GM12878 (cell line): ENCODE results near the gene NLRC5. TPM values are rescaled to one million over a fixed set of nuclear protein-coding genes. Genes with fewer than 3 reads are reported as not detected.

Source experiments
- ATAC-seq: fragments of 200-7000 bp; cut with Tn5 transposase; 3 replicates; pipeline ENCODE4 v1.9.1; 2020; ENCODE audit warnings: mild to moderate bottlenecking, moderate library complexity
- BruUV-seq: library from RNA; stranded (reverse); fragments of 400-500 nt; replicated peaks from 2 replicates; lab custom pipeline; 2021; lab: Mats Ljungman, UMichigan
- CTCF ChIA-PET: fragments of 300-600 bp; sonication (Branson Sonifier 250); formaldehyde crosslinking; extraction: SDS; loops from one replicate; lab custom pipeline; 2021; ENCODE audit warnings: inconsistent platforms; lab: Yijun Ruan, JAX
- POLR2A ChIA-PET: fragments of 350-600 bp; formaldehyde crosslinking; extraction: SDS; loops from one replicate; lab custom pipeline; 2021; ENCODE audit warnings: inconsistent platforms; lab: Charles Lee
- RAD21 ChIA-PET: fragments of 300-600 bp; sonication (Branson Sonifier 250); formaldehyde crosslinking; loops from one replicate; lab custom pipeline; 2023; ENCODE audit warnings: antibody characterized with exemption; ENCODE audit not compliant: unreplicated experiment; lab: Charles Lee
- SMC1A ChIA-PET: fragments of 300-600 bp; sonication (Branson Sonifier 250); formaldehyde crosslinking; loops from one replicate; lab custom pipeline; 2023; ENCODE audit not compliant: unreplicated experiment, uncharacterized antibody; lab: Charles Lee
- DNase-seq: peaks from one replicate; pipeline ENCODE4 v3.0.0-alpha.2; 2011; ENCODE audit warnings: low read depth, low spot score
- FAIRE-seq: peaks from 3 replicates; lab custom pipeline; 2011; peaks lifted over from hg19 to GRCh38; lab: Jason Lieb, UNC
- H2AFZ ChIP-seq: 2 replicates; pipeline ENCODE4 v1.6.0; 2011; ENCODE audit warnings: low read depth, low read length, control low read depth; ENCODE audit not compliant: control insufficient read depth
- H3K27ac ChIP-seq: 2 replicates; pipeline ENCODE4 v1.5.1; 2011; ENCODE audit warnings: control low read depth; ENCODE audit not compliant: control insufficient read depth, insufficient read depth
- H3K27me3 ChIP-seq, 2 experiments: replicated peaks in 1 of 2; 2 replicates each; pipeline versions ENCODE4 v1.6.0 to v1.6.1; 2011; ENCODE audit warnings: low read length in 1 of 2; ENCODE audit not compliant: control insufficient read depth in 2 of 2, insufficient read depth in 2 of 2
- H3K36me3 ChIP-seq, 2 experiments: 2 replicates each; pipeline ENCODE4 v1.5.1; 2011; ENCODE audit warnings: low read length in 1 of 2; ENCODE audit not compliant: control insufficient read depth in 2 of 2, insufficient read depth in 2 of 2
- H3K4me1 ChIP-seq: 2 replicates; pipeline ENCODE4 v1.6.1; 2011; ENCODE audit warnings: mild to moderate bottlenecking, low read length, moderate library complexity, mixed read lengths; ENCODE audit not compliant: control insufficient read depth, insufficient read depth
- H3K4me2 ChIP-seq: 2 replicates; pipeline ENCODE4 v1.6.0; 2011; ENCODE audit warnings: control low read depth; ENCODE audit not compliant: control insufficient read depth, insufficient read depth
- H3K4me3 ChIP-seq: fragments of 200-600 bp; sonication (generic); 2 replicates; pipeline ENCODE4 v1.5.1; 2016
- H3K79me2 ChIP-seq: 2 replicates; pipeline ENCODE4 v1.6.0; 2011; ENCODE audit warnings: low read length; ENCODE audit not compliant: control insufficient read depth, insufficient read depth
- H3K9ac ChIP-seq: 2 replicates; pipeline ENCODE4 v1.8.0; 2011; ENCODE audit warnings: low read length, control low read depth, mixed read lengths; ENCODE audit not compliant: control insufficient read depth, insufficient read depth
- H3K9me3 ChIP-seq: replicated peaks from 3 replicates; pipeline ENCODE4 v1.5.1; 2011; ENCODE audit warnings: mild to moderate bottlenecking, low read length; ENCODE audit not compliant: control insufficient read depth, insufficient read depth
- H4K20me1 ChIP-seq: 2 replicates; pipeline ENCODE4 v1.6.0; 2011; ENCODE audit not compliant: control insufficient read depth, insufficient read depth
- FOXK2 ChIP-seq: fragments of 450-650 bp; IDR thresholded peaks from 2 replicates; pipeline ENCODE4 v1.6.1; 2017; ENCODE audit warnings: mild to moderate bottlenecking, moderate library complexity
- NFYB ChIP-seq: IDR thresholded peaks from 2 replicates; pipeline ENCODE4 v1.6.1; 2011; ENCODE audit warnings: low read depth, mild to moderate bottlenecking, low read length, improper control_type of control experiment, moderate library complexity; ENCODE audit not compliant: insufficient read depth
- PBX3 ChIP-seq: IDR thresholded peaks from 2 replicates; pipeline ENCODE4 v1.6.1; 2011; ENCODE audit warnings: mild to moderate bottlenecking, low read depth, low read length, moderate library complexity; ENCODE audit not compliant: insufficient replicate concordance
- RAD21 ChIP-seq: IDR thresholded peaks from 2 replicates; pipeline ENCODE4 v1.6.1; 2011; ENCODE audit warnings: mild to moderate bottlenecking, low read depth, low read length, moderate library complexity; ENCODE audit not compliant: insufficient read depth
- RFX5 ChIP-seq: IDR thresholded peaks from 2 replicates; pipeline ENCODE4 v1.6.1; 2011; ENCODE audit warnings: low read depth, low read length, improper control_type of control experiment
- SPI1 ChIP-seq: IDR thresholded peaks from 2 replicates; pipeline ENCODE4 v1.6.1; 2011; ENCODE audit warnings: low read depth, mild to moderate bottlenecking, low read length, moderate library complexity, borderline replicate concordance; ENCODE audit not compliant: insufficient read depth
- YY1 ChIP-seq: IDR thresholded peaks from 2 replicates; pipeline ENCODE4 v1.6.1; 2011; ENCODE audit warnings: low read depth, mild to moderate bottlenecking, low read length
- ZNF384 ChIP-seq: IDR thresholded peaks from 2 replicates; pipeline ENCODE4 v1.6.1; 2012; ENCODE audit warnings: low read depth, mild to moderate bottlenecking, low read length, improper control_type of control experiment, borderline replicate concordance
- WGBS: methylation state at CpG from one replicate; pipeline ENCODE4 v1.1.6; 2016; ENCODE audit warnings: low lambda C conversion rate; ENCODE audit not compliant: insufficient replicate concordance, insufficient coverage; ENCODE audit errors: missing lambda C conversion rate; 5-methylcytosine and 5-hydroxymethylcytosine counted together
- in situ Hi-C: fragments of 300-500 bp; cut with MboI; formaldehyde crosslinking; loops from 9 replicates; pipeline ENCODE4 v1.14.3; 2018; ENCODE audit warnings: mixed read lengths
- intact Hi-C: fragments of 100-400 bp; cut with micrococcal nuclease; formaldehyde crosslinking; loops from one replicate; pipeline ENCODE4 v1.14.2; 2022; ENCODE audit not compliant: unreplicated experiment
- polyA plus RNA-seq, 11 experiments: library from polyadenylated mRNA; depleted of rRNA in 4 of 11; unstranded in 6 of 11; stranded (reverse) in 5 of 11; fragments of >200 nt; fragmentation: Nextera tagmentation in 4 of 11; fragmentation: Illumina TruSeq in 1 of 11; extraction: Ambion mirVana in 4 of 11; extraction: Trizol in 1 of 11; gene quantifications; 1 replicate in 1 of 11; 2 replicates in 10 of 11; pipeline versions ENCODE4 v1.2.1 to v1.2.3, GENCODE V29; 2011 to 2016; ENCODE audit warnings: inconsistent platforms in 2 of 11, missing spikeins in 2 of 11, low read depth in 1 of 11
- total RNA-seq, 4 experiments: library from RNA; depleted of rRNA in 3 of 4; stranded (reverse); fragments of >200 nt in 3 of 4; fragmentation: Illumina TruSeq in 1 of 4; extraction: Trizol in 1 of 4; gene quantifications; 2 replicates each; pipeline versions ENCODE4 v1.2.1 to v1.2.3, GENCODE V29; 2013 to 2021

Gene NLRC5
- total and polyA plus RNA-seq, 10 of the 15 experiments (the other 5 are each of a cell fraction or from before 2014, with no cell fraction given): 13.1 to 105 (median 57.3) TPM

DNA sequence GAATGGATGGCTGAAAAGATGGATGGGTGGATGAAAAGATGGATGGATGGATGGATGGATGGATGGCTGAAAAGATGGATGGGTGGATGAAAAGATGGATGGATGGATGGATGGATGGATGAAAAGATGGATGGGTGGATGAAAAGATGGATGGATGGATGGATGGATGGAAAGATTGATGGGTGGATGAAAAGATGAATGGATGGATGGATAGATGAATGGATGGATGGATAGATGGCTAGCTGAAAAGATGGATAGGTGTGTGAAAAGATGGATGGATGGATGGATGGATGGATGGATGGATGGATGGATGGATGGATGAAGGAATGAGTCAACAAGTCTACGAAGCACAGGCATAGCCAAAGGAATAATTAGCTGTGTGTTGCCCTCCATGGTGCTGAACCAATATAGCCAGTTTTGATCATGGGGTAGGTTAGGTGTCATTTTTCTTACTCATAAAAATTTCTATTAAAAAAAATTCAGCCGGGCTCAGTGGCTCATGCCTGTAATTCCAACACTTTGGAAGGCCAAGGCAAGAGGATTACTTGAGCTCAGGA is 41.1 kb downstream of the NLRC5 start:
- H3K4me3 ChIP-seq: no peak overlapping the region
- no peak overlapping the region for H3K4me2 ChIP-seq
- H3K9ac ChIP-seq: no peak overlapping the region
- no peak for FAIRE-seq
- ChIA-PET CTCF (interaction anchor here (0.6 to 1.7 kb wide), 4 partner anchors 14 to 688 kb away, joined by 3 to 10 read pairs (median 4); no protein-coding TSS in a partner anchor), SMC1A (interaction anchor here (0.8 to 2.7 kb wide), 7 partner anchors 10 to 66 kb away, joined by 3 to 11 read pairs (median 3); no protein-coding TSS in a partner anchor), POLR2A (interaction anchor here (1.0 to 1.3 kb wide), 2 partner anchors 11 to 64 kb away, joined by 3 read pairs; no protein-coding TSS in a partner anchor), RAD21 (no interaction called here)
- intact Hi-C loops: no loop called here
- no peak overlapping the region for H2AFZ ChIP-seq
- TF ChIP-seq RAD21: no peak
- no peak for TF ChIP-seq PBX3
- TF ChIP-seq NFYB: no peak
- H3K36me3 ChIP-seq: peaks cover 8 to 13% of the 10 kb centered on the region in 2 experiments
- no peaks in the 10 kb centered on the region for H3K4me1 ChIP-seq
- no TSS peak for BruUV-seq
- in situ Hi-C loops: no loop called here
- 100% methylated on average over 2 of the region's 2 CpGs for WGBS
- H4K20me1 ChIP-seq: no peaks in the 10 kb centered on the region
- no peak overlapping the region for H3K27ac ChIP-seq
- no peaks in the 10 kb centered on the region for H3K79me2 ChIP-seq
- DNase-seq: no peak
- H3K27me3 ChIP-seq: no peaks in the 10 kb centered on the region
- H3K9me3 ChIP-seq: no peaks in the 10 kb centered on the region
- no peak for ATAC-seq

- ChIA-PET POLR2A (interaction anchor here (0.5 to 1.3 kb wide), 3 partner anchors 12 to 97 kb away, joined by 3 to 4 read pairs (median 3); no protein-coding TSS in a partner anchor), CTCF (interaction anchor here (1.2 to 1.7 kb wide), 3 partner anchors 66 to 67 kb away, joined by 3 to 10 read pairs (median 6); no protein-coding TSS in a partner anchor), RAD21 (interaction anchor here (0.6 to 1.3 kb wide), 2 partner anchors 10 to 29 kb away, joined by 3 read pairs; no protein-coding TSS in a partner anchor), SMC1A (interaction anchor here (0.6 to 2.7 kb wide), 6 partner anchors 9 to 59 kb away, joined by 3 to 11 read pairs (median 3); no protein-coding TSS in a partner anchor)
- Histone ChIP-seq H3K27me3 (no peaks in the 10 kb centered on the region), H2AFZ (no peak overlapping the region), H4K20me1 (no peaks in the 10 kb centered on the region), H3K79me2 (no peaks in the 10 kb centered on the region), H3K36me3 (peaks cover 5 to 10% of the 10 kb centered on the region in 2 experiments), H3K9me3 (no peaks in the 10 kb centered on the region), H3K9ac (no peak overlapping the region), H3K4me1 (no peaks in the 10 kb centered on the region), H3K27ac (no peak overlapping the region), H3K4me3 (no peak overlapping the region), H3K4me2 (no peak overlapping the region)
- ATAC-seq: no peak
- no TSS peak for BruUV-seq
- no peak for FAIRE-seq
- DNase-seq: no peak
- in situ Hi-C loops (no loop called here), intact Hi-C loops (no loop called here)
- TF ChIP-seq SPI1: no peak
- TF ChIP-seq ZNF384: no peak
- no peak for TF ChIP-seq YY1
- no peak for TF ChIP-seq NFYB
- TF ChIP-seq FOXK2: no peak
- TF ChIP-seq RFX5: no peak
- 74% methylated on average over 4 of the region's 4 CpGs for WGBS
These were observed 41.8 kb downstream of the NLRC5 start for GRCh38 chr16:57031156-57031555.
